OCI-LY1 (cell line): Measurements from ENCODE around the gene STPG1.

Experiments used
- H2AFZ ChIP-seq: fragments of 200-600 bp; sonication (generic), shearing (Covaris generic); 2 replicates; pipeline ENCODE4 v1.6.0; 2014; ENCODE audit warnings: antibody characterized with exemption, mild to moderate bottlenecking, low read length
- H3F3A ChIP-seq: fragments of 200-600 bp; sonication (generic), shearing (Covaris generic); 2 replicates; pipeline ENCODE4 v1.6.0; 2014; ENCODE audit warnings: mild to moderate bottlenecking, antibody characterized with exemption, low read length, moderate library complexity; ENCODE audit not compliant: insufficient read depth
- H3K27ac ChIP-seq: fragments of 200-600 bp; sonication (generic); 2 replicates; pipeline ENCODE4 v1.5.1; 2014; ENCODE audit warnings: low read length, mixed run types, mild to moderate bottlenecking, low read depth; ENCODE audit not compliant: poor library complexity, severe bottlenecking
- H3K27me3 ChIP-seq: fragments of 200-600 bp; sonication (generic); 2 replicates; pipeline ENCODE4 v1.6.0; 2014; ENCODE audit warnings: antibody characterized with exemption, mild to moderate bottlenecking, low read length, moderate library complexity; ENCODE audit not compliant: insufficient read depth
- H3K36me3 ChIP-seq: fragments of 200-600 bp; sonication (generic); 2 replicates; pipeline ENCODE4 v1.6.1; 2014; ENCODE audit warnings: mild to moderate bottlenecking, antibody characterized with exemption, low read length, moderate library complexity, mixed read lengths; ENCODE audit not compliant: insufficient read depth
- H3K4me1 ChIP-seq: fragments of 200-600 bp; sonication (generic); 2 replicates; pipeline ENCODE4 v1.5.1; 2014; ENCODE audit warnings: mild to moderate bottlenecking, low read length, moderate library complexity; ENCODE audit not compliant: insufficient read depth, severe bottlenecking
- H3K4me2 ChIP-seq: fragments of 200-600 bp; sonication (generic), shearing (Covaris generic); 2 replicates; pipeline ENCODE4 v1.6.1; 2014; ENCODE audit warnings: low read length
- H3K4me3 ChIP-seq: fragments of 200-600 bp; sonication (generic); 2 replicates; pipeline ENCODE4 v1.5.1; 2014; ENCODE audit warnings: low read length, low read depth, mild to moderate bottlenecking, mixed read lengths; ENCODE audit not compliant: poor library complexity, severe bottlenecking
- H3K79me2 ChIP-seq: fragments of 200-600 bp; shearing (Covaris generic); 2 replicates; pipeline ENCODE4 v1.6.1; 2016; ENCODE audit warnings: mixed run types, low read length, mixed read lengths; ENCODE audit not compliant: insufficient read depth
- H3K9ac ChIP-seq: fragments of 200-600 bp; sonication (generic), shearing (Covaris generic); 2 replicates; pipeline ENCODE4 v1.6.1; 2014; ENCODE audit warnings: mild to moderate bottlenecking, low read length, mixed read lengths
- H3K9me2 ChIP-seq: fragments of 200-600 bp; sonication (generic), shearing (Covaris generic); 2 replicates; pipeline ENCODE4 v1.6.1; 2014; ENCODE audit warnings: low read depth, mild to moderate bottlenecking, low read length, mixed read lengths
- H3K9me3 ChIP-seq: fragments of 200-600 bp; shearing (Covaris generic); 2 replicates; pipeline ENCODE4 v1.6.1; 2014; ENCODE audit warnings: low read length, mixed read lengths
- H4K20me1 ChIP-seq: fragments of 200-600 bp; sonication (generic), shearing (Covaris generic); 2 replicates; pipeline ENCODE4 v1.6.0; 2016; ENCODE audit warnings: mild to moderate bottlenecking, low read length; ENCODE audit not compliant: insufficient read depth
- EZH2 ChIP-seq: fragments of 200-600 bp; sonication (generic), shearing (Covaris generic); IDR thresholded peaks from 2 replicates; pipeline ENCODE4 v1.8.0; 2017; ENCODE audit warnings: borderline replicate concordance, mixed run types, mild to moderate bottlenecking, antibody characterized with exemption, low read length, moderate library complexity, mixed read lengths
- TF ChIP-seq, protein P1 (sequence below): fragments of 200-600 bp; sonication (generic), shearing (Covaris generic); IDR thresholded peaks from 2 replicates; pipeline ENCODE4 v1.5.1; 2017; ENCODE audit warnings: mild to moderate bottlenecking, antibody characterized with exemption, low read length, moderate library complexity, mixed read lengths

Gene STPG1

DNA sequence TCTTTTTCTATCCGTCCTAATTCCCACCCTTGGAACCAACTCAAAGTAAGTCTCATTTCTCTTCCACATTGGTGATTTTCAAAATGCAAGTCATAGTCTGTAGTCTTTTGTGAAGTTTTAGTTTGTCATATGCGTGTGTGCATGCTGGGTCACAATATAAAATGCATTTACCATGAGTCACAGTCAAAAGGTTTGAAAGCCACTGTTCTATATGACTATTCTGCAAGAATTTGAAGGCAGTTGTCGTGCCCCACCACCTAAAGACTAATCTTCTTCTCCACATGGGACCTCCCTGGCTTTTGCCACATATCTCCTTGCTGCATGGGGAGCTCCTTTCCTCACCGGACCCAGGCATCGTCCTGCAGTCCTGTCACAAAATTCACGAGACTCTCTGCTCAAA is 1.6 kb downstream of the STPG1 start:
- Histone ChIP-seq H3K4me3 (no peak overlapping the region), H3K27ac (no peak overlapping the region)
- TF ChIP-seq EZH2 = no peak
- TF ChIP-seq, protein P1, sequence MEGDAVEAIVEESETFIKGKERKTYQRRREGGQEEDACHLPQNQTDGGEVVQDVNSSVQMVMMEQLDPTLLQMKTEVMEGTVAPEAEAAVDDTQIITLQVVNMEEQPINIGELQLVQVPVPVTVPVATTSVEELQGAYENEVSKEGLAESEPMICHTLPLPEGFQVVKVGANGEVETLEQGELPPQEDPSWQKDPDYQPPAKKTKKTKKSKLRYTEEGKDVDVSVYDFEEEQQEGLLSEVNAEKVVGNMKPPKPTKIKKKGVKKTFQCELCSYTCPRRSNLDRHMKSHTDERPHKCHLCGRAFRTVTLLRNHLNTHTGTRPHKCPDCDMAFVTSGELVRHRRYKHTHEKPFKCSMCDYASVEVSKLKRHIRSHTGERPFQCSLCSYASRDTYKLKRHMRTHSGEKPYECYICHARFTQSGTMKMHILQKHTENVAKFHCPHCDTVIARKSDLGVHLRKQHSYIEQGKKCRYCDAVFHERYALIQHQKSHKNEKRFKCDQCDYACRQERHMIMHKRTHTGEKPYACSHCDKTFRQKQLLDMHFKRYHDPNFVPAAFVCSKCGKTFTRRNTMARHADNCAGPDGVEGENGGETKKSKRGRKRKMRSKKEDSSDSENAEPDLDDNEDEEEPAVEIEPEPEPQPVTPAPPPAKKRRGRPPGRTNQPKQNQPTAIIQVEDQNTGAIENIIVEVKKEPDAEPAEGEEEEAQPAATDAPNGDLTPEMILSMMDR = no peak

DNA sequence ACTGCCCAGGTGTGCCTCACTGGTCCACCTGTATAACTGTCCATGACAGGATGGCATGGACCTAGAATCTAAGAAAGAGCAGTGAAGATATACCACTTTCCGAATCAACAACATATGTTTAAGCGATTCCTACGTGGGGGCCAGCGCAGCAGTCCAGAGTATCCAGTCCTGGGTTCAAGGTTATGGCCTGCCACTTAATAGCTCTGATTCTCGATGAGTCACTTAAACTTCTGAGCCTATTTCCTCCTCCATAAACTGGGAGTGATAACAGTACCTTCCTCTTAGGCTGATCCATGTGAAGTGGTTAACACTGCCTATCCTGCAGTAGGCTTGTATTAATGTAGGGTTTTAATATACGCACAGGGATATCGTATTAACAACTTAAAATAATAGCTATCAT is 2.8 kb downstream of the STPG1 start:
- Histone ChIP-seq H3K9me2 (no peaks in the 10 kb centered on the region), H2AFZ (no peak overlapping the region), H3K9me3 (peaks cover 6% of the 10 kb centered on the region; the same call in 1 of the 2 replicates), H3K4me3 (no peak overlapping the region), H3K4me1 (peaks cover 33% of the 10 kb centered on the region), H3K79me2 (no peaks in the 10 kb centered on the region), H3F3A (0 out of 2 replicates have a peak, but pooled peaks cover 3% of the 10 kb centered on the region), H3K27ac (no peak overlapping the region), H3K9ac (no peak overlapping the region), H3K36me3 (0 out of 2 replicates have a peak, but pooled peaks cover 5% of the 10 kb centered on the region), H3K27me3 (no peaks in the 10 kb centered on the region), H3K4me2 (no peak overlapping the region), H4K20me1 (no peaks in the 10 kb centered on the region)
- TF ChIP-seq, protein P1 = no peak
- no peak for TF ChIP-seq EZH2

More for the DNA sequence above, 1.6 kb downstream of the STPG1 start:
- Histone ChIP-seq H3K9me3 (peaks cover 6% of the 10 kb centered on the region; the same call in 1 of the 2 replicates), H3F3A (0 out of 2 replicates have a peak, but pooled peaks cover 3% of the 10 kb centered on the region), H2AFZ (no peak overlapping the region), H3K9me2 (no peaks in the 10 kb centered on the region), H3K4me1 (peaks cover 41% of the 10 kb centered on the region), H3K36me3 (0 out of 2 replicates have a peak, but pooled peaks cover 5% of the 10 kb centered on the region), H3K79me2 (peaks cover 7% of the 10 kb centered on the region; the same call in 1 of the 2 replicates), H3K9ac (no peak overlapping the region), H3K4me2 (no peak overlapping the region), H4K20me1 (no peaks in the 10 kb centered on the region), H3K27me3 (no peaks in the 10 kb centered on the region)

DNA sequence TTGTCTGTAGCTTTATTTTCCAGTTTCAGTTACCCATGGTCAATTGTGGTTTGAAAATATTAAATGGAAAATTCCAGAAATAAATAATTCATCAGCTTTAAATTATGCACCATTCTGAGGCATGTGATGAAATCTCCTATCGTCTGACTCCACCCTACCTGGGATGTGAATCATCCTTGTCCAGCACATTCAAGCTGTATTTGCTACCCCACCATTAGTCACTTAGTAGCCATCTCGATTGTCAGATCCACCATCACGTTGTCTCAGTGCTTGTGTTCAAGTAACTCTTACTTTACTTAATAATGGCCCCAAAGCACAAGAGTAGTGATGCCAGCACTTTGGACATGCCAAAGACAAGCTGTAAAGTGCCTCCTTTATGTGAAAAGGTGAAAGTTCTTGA is 4.0 kb downstream of the STPG1 start:
- peaks cover 6% of the 10 kb centered on the region; the same call in 1 of the 2 replicates for H3K9me3 ChIP-seq
- H3K27ac ChIP-seq = no peak overlapping the region
- no peak overlapping the region for H2AFZ ChIP-seq
- H3F3A ChIP-seq = no peaks in the 10 kb centered on the region
- TF ChIP-seq EZH2 = no peak
- TF ChIP-seq, protein P1 = no peak
- peaks cover 26% of the 10 kb centered on the region for H3K4me1 ChIP-seq
- H3K27me3 ChIP-seq = no peaks in the 10 kb centered on the region
- H3K9me2 ChIP-seq = no peaks in the 10 kb centered on the region
- H3K9ac ChIP-seq = no peak overlapping the region
- no peak overlapping the region for H3K4me3 ChIP-seq
- H3K36me3 ChIP-seq = 0 out of 2 replicates have a peak, but pooled peaks cover 5% of the 10 kb centered on the region
- H3K4me2 ChIP-seq = no peak overlapping the region
- no peaks in the 10 kb centered on the region for H3K79me2 ChIP-seq
- no peaks in the 10 kb centered on the region for H4K20me1 ChIP-seq
